ENCODE data around the gene PPP1CA.

The PPP1CA gene

DNA sequence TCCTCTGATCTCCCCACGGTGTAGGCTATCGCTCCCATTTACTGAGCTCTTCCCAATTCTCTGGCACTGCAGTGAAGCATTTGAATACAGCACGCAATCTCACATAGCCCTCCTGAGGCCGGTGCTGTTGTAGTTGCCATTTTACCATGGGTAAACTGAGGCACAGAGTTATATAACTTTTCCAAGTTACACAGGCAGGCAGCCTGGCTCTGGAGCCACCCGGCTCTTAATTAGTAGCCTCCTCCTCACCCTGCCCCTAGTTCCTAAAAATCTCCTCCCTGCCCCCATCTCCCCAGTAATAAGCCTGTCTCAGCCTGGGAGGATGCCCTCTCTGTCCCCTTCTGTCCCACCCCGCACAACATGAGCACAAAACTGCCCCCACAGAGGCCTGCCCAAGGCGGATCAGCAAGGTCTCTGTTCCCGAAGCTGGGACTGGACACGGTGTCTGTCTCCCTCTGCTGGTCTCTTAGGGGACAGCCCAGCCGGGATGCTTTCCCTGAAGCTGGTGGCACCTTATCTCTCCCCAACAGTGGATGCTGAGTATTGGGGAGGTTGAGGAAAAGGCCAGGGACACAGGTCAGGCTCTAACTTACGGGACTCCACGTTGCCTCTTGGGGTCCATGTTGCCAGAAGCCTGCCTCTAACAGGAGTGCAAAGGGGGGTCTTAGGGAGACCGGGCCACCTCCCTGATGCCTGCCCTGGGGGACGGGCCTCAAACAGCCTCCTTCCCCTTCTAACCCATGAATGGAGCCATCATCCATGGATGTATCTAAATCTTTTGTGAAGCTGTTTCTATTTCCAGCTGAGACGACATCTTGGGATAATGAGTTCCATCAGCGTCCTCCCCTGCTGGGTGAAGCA lies 19.2 kb downstream of the PPP1CA start:
- DNase-seq (ENCODE audit: low read depth): peak; percentile 65

DNA sequence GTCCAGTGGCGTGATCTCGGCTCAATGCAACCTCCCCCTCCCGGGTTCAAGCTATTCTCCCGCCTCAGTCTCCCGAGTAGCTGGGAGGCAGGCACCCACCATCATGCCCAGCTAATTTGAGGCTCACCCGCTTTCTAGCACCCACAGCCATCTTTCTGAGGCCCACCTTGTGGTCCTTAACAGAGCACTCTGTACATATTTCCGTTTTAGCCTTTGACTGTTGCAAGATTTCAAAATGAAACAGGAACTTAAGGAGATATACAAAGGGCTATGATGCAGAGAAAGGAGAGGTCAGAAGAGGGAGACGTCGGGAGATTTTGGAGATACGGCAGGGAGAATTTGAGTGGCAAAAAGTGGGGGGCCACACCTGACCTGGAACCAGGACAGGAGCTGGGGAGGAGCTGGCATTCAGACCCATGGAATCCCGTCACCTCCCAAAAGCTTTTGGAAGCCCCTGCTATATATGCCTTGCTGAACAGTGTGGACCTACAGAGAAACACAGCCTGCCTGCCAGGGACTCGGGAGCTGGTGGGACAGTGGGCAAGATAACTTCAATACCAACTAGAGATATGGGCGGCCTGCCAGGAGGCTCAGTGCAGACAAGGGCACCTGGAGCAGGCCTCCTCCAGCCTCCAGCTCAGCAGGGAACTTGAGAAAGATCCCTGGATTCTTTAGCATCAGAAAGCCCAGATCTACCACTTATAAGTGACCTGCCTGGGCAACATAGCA lies 20.2 kb downstream of the PPP1CA start:
- DNase-seq (ENCODE audit: low read depth): no peak

DNA sequence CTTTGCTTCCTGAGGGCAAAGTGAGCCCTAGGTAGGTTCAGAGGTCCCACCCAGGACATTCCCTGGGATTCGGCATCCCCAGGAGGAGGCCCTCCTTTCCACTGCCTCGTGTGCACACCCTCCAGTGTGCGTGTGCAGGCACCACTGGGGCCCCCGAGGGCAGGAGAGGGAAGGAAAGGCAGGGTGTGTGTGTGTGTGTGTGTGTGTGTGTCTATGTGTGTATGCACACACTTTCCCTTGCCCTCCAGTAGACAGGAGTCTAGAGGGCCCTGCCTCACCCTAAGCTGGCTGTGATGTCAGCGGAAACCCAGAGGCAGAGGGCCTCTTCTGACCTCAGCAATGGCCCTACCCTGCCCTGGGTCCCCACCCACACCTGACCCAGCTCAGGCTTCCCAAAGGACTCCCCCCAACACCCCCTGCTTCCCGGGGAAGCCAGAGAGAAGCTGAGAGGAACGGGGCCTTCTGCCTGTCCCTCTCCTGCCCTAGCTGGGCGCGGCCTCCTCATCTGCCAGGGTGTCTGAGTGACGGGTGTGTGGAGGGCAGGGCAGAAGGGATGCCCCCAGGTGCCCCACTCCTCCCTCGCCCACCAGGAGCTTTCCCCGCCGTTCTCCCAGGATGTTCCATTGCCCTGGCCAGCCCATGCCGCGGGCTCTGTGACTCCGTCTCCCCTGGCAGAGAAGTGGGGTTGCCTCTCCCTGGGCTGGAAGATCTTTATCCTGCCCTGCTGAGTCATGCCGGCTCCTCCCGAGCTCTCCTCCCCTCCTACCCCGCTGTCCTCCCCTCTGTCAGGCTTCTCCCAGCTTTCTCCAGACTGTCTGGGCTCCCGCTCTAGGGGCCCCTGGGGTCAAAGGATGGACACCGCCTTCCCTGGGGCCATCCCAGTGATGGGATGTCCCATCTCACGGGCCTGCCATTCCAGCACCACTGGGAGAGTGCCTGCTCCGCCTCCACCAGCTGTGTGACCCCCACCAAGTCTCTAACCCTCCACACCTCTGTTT lies 22.3 kb downstream of the PPP1CA start:
- DNase-seq (ENCODE audit: low read depth): peak; percentile 62

DNA sequence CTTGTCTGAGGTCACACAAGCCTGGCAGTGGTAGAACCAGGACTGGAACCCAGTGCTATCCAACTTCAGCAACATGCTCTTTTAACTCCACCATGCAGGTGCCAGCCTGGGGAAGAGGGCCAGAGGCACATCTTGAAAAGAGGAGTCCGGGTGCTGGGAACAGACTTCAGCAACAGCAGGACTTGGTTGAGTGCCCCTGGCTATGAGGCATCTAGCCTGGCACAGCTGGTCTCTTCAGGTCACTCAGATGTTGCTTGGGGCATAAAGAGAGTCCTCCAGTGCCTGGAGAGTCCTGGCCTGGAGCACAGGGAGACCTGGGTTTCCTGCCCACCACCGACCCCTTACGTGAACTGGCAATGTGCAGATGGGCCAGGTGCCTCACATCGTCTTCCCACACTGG lies 23.1 kb downstream of the PPP1CA start:
- DNase-seq (ENCODE audit: low read depth): no peak

DNA sequence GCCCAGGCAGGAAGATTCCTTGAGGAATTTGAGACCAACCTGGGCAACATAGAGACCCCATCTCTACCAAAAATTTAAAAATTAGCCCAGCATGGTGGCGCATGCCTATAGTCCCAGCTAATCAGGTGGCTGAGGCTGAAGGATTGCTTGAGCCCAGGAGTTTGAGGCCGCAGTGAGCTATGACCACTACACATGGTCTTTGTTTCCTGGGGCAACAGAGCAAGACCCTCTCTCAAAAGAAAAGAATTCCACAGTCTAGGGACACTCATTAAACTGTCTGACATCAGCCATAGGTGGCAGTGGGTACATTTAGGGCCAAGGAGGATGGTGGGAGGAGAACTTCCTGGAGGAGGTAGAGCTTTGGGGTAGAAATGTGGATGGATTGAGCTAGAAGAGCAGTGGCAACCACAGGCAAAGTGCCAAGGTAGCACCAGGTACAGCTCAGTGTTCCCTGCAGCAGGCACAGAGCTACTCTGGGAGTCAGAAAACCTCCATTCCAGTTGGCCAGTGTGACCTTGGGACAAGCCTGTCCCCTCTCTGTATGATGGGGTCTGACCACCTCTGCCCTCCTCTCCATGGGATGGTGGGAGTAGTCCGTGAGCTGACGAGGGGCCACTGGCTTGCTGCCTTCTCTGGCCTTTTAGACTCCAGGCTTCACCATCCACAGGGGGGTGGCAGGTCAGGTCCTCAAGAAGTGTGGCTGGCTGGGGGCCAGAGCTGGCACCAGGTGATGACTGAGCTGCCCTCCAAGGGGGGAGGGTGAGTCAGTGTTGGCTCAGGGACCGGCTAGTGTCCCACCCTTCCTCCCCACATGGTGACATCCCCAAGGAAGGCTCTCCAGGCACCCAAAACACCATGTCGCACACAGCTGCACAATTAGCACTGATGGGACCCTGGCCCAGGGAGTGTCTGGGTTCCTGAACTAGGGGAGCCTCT lies 24.5 kb downstream of the PPP1CA start:
- no peak for DNase-seq (ENCODE audit: low read depth)

DNA sequence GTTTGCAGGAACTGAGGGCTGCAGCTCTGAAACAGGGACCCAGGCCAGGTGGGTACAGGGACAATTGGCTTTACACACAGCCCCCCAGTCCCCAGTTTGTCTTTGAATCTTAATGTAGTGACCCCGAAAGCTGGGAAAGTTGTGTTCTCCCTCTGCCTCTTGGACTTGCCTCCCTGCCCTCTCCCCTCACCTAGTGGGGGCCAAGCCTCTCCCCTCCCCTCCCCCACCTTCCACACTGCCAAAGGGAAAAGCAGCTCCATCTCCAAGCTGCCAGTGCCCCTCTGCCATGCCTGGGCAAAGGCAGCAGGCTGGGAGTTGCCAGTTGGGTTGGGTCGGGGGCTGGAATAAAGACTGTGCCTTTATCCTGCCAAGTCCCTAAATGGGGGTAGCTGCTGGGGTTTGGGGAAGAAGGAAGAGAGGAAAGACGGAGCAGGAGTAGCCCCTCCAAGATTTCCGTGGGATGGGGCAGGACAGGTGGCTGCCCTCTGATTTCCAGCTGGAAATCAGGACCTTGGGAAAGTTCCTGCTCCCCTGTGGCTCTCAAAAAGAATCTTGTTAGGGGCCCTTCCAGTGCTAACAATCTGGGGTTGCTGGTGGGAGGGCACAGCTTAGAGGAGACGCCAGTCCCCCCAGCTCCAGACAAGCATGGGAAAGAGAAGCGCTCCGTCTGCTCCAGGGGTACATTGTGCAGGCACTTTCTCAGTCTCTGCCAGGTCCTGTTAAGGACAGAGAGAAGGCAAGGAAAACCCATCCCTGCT lies 25.4 kb downstream of the PPP1CA start:
- no peak for DNase-seq (ENCODE audit: low read depth)

DNA sequence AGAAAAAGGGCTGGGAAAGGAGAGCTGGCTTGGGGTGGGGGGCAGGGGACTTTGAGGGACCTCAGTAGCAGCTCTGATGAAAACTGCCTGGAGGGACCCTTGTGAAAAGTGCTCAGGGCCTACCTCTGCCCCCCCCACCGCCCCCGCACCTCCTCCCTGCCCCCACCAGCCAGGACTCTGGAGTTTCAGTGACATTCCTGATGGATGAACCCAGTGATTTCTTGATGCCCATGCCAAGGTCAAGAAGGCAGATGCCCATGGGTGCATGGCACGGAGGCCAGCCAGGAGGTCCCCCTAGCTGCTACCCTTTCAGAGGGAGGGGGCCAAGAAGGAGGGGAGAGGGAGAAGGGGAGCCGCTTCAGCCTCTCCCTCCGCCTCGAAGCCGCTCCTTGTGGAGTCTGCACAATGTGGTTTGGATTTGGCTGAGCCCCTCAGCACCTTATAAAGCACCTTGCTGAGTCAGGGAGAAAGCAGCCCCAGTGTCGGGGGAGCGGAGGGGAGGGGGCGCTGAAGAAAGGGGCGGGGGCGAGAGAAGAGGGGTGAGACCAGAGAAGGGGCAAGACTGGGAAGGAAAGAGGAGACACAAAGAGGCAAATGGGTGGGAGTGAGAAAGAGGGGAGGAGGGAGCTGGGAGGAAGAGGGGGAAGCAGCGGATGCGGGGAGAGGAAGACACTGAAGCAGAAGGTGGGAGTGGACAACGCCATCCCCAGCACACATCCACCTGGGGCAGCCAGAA lies 26.2 kb downstream of the PPP1CA start:
- DNase-seq (ENCODE audit: low read depth): no peak

DNA sequence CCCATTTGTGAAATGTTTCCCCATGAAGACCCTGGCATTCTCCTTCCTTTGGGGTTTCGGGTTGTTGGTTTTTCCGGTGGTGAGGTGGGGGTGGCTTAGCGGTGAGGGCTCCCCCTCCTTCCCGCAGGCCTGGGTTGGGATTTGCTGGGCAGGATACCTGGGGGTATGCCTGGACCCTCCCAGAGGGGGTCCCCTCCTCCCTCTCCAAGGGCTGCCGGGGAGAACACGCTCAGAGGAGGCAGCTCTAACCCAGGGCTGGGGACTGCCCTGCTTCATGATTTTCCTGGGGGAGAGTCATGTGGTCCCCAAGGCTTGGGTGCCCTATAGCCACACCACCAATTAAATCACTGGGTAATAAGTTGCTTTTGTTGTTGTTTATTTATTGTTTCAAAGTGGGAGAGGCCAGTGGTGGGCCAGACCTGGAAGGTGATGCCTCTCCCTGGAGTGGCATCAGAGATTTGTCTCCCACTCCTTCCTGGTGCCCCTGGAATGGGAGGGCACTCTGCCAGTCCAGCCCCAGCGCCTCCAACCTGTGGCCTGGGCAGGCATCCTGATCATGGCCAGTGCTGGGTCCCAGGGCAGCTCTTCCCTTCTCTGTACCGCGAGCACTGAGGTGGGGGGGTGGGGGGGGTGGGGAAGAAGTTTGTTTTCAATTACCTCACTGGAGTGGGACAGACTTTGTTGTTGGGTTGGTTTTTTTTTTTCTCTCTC lies 26.9 kb downstream of the PPP1CA start:
- no peak for DNase-seq (ENCODE audit: low read depth)

DNA sequence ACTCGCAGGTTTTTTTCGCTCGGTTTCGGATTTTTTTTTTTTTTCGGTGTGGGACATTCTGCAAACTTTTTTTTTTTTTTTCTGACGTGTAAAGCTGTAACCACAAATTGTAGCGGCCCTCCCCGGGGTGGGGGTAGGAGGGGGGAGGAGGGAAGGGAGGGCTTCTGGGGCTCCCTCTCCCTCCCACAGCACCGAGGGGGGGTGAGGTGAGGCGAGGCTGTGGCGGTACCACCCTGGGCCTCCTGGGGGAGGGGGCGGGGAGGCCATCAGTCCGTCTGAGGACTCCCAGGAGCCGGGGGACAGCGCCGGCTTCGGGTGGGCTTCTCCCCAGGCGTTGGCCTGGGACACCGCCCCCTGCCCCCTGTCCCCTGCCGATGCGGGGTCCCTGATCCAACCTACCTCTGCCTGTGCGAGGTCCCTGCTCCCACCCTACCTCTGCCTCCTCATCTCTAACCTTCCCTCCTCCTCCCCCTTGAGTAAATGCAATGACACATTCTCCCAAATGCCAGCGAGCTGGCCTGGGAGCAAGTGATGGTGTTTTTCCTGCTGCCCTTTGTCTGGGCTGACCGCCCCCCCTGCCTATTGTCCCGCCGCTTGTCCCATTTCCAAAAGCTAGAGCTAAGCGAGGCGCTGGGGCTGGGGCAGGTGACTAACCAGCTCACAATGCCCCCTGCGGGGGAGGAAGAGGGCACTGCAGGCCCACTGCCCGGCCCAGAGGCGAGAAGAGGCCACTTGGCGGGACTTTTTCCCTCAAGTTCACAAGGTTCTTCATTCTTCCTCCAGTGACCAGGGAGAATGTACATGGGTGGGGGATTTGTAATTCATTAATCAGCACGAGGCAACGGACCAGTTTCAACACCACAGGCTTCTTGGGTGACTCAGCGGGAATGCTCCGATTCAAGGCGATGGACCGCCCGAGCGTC lies 27.7 kb downstream of the PPP1CA start:
- DNase-seq (ENCODE audit: low read depth): peak; percentile 97

DNA sequence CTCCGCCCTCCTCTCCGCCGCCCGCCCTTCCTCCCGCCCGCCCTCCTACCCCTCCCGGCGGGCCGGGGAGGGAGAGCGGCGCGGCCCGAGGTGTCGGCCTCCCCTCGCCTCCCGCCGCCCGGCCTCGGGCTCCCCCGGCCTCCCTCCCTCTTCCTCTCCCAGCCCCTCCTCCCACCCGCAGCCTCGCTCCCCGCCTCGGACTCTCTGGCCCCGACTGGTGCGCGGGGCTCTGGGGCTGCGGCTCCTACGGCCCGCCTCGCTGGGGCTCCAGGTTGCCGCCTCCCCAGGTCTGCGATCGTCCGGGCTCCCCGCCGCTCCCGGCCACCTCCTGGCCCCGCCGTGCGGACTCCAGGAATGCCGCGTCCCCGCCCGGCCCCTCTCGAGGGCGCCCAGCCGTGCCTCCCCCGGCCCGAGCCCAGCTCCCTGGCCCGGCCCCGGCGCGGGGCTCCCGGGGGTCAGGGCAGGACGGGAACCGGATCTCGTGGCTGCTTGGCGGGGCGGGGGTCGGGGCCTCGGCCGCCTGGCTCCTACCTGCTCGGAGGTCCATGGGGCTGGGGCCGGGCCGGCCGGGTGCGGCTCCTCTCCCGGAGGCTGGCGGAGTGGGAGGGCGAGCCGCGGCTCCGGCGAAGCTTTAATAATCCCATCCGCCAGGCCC lies 28.5 kb downstream of the PPP1CA start, which contains the start of gene CLCF1:
Gene CLCF1 (minus strand): TSS at position 606 of the 655 bp plus-strand sequence. CDS start 59 bp downstream, at position 547.
- peak; percentile 67 for DNase-seq (ENCODE audit: low read depth)

DNA sequence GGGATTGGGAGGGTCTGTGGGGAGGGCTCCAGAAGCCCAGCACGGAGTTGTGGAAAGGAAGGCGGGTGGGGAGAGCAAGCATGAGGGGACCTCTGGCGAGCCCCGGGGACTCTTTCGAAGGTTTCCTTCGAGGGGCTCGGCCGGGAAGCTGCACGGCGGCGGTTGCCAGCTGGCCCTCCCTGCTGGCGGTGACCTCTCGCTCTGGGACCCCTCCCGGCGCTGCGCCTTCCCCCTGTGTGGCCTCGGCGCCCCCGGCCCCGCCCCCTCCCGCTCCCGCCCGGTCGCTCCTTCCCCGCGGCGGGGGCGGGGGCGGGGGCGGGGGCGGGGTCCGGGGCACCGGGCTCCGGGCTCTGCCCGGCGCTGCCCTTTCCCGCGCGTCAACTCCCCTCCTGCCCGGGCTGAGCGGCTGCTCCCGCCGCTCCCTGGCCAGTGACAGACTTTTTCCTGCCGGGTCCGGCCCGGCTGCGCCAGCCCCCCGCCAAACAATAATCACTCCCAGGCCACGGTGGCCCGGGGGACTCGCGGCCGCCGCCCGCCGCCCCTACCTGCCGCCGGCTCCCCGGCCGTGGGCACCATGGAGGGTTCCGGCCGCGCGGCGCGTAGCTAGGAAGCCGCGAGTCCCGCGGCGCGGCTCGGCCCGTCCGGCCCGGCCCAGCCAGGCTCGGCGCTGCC lies 29.2 kb downstream of the PPP1CA start:
- no peak for DNase-seq (ENCODE audit: low read depth)

DNA sequence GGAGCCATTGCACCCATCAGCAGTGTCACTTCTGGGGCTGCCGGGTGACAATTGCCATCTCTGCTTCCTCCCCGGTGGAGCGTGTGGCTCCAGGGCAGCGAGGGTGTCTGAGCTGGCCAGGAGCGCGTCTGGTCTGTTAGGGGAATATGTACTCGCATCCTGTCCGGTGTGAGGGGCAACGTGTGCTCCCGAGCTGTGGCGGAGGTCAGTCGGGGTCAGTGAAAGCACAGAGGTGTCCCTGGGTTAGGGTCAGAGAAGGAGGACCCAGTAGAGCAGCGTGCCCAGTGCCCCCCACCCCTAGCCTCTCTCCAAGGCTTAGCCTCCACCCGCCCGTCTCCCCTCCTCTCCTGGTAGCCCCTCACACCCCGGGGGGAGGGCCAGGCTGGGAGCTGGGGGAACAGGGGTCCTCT lies 29.7 kb downstream of the PPP1CA start:
- DNase-seq (ENCODE audit: low read depth): no peak

DNA sequence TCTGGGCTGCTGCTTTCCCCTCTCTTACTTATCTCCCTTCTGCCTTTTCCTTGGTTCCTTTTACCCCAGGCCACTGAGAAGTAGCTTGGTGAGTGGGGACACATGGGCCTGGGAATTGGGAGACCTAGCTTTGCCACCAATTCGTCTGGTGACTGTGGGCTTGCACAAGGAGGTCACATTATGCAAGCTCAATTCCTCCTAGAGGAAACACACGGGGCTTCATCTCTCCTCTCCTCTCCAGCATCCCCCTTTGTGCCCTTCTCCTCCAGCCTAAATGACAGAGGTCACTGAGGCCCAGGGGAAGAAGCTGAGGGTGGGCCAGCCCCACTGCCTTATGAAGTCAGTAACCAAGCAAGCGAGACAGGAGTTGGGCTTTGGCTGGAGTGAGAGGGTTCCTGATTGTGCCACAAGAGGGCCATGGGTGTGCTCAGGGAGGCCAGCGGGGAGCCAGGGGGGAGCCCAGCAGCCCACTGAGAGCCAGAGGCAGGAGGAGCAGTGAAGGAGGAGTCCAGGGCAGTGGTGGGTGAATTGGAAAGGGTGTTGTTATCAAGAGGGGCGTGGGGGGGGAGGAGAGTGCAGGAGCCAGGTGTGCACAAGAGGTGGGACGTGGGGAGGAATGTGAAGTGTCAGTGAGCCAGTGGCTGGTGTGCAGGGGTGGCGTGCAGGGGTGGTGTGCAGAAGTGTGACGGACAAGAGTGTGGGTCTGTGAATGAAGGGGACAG lies 30.3 kb downstream of the PPP1CA start:
- DNase-seq (ENCODE audit: low read depth): peak; percentile 65

DNA sequence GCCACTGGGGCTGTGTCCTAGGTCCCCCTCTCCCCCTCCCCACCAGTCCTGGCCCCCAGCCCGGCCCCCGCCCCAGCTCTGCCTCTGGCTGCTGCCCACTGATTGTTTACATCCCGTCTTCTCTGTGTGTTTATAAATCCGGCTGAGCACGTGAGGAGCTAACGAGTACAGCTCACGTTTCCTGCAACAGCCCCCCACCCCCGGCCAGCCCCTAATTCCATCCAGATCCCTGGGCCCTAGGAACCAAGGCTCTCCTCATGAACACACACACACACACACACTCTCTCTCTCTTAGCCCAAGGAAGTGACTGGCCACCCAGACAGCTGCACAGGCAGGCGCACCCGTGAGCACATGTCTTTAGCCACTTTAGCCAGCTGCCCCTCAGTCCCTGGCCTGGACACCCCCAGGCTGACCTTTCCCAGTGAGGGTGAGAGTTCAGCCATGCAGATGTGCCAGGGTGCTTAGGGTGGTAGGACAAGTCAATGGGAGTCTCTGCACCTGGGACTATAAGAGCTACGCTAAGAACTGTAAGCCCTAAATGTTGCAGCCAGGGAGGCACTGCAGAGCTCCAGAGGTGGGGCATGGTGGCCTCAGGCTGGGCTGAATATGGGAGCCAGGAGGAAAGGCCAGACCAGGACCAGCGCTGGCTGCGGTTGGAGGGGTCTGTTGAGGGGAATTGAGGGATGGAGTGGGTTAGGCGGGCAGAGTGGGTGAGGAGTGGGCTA lies 31.1 kb downstream of the PPP1CA start:
- peak; percentile 59 for DNase-seq (ENCODE audit: low read depth)

DNA sequence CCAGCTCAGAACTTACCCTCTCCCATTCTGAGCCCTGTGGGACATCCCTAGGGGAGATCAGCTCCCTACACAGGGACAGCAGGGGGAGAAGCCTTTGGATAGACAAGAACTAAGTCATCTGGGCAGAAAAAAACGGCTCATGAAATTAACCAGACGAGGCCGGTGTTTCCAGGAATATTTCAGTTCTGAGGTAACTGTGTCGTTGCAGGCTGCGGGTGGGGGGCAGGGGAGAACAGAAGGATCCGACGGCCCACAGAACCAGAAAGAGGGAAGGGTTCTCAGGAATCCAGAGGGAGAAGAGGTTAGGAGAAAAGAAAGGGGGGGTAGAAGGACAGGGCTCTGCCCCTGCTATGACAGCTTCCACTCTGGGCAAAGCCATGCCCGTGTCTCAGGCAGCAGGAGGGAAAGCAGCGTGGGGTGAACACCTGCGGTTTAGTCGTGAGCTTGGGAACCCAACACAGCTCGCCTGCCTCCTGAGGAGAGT lies 31.8 kb downstream of the PPP1CA start:
- peak; percentile 56 for DNase-seq (ENCODE audit: low read depth)

All from iris pigment epithelial cell (primary cell).